Chondrocyte (in vitro differentiated cells): Measurements from ENCODE around the gene PPP1R37. TPM values are rescaled to one million over a fixed set of nuclear protein-coding genes. Genes with fewer than 3 reads are reported as not detected.
"Not testable (repeated sequence)": the region's sequence is repeated elsewhere in the genome, so short reads cannot be mapped to it uniquely, and the experiment has no call there.

ENCODE experiments used
- DNase-seq: peaks from one replicate; pipeline ENCODE4 v3.0.0; 2021; ENCODE audit warnings: mixed read lengths, low spot score
- H3K27ac Mint-ChIP-seq: one replicate; pipeline ENCODE4 v1.8.0; 2021; ENCODE audit warnings: mild to moderate bottlenecking, moderate library complexity, mixed read lengths; ENCODE audit not compliant: unreplicated experiment
- H3K27me3 Mint-ChIP-seq: 2 replicates; pipeline ENCODE4 v1.8.0; 2021; ENCODE audit warnings: low read depth, mixed read lengths
- H3K36me3 Mint-ChIP-seq: 2 replicates; pipeline ENCODE4 v1.8.0; 2021; ENCODE audit warnings: low read depth, mixed read lengths
- H3K4me1 Mint-ChIP-seq: 2 replicates; pipeline ENCODE4 v1.8.0; 2021; ENCODE audit warnings: low read depth, mild to moderate bottlenecking, mixed read lengths
- H3K4me3 Mint-ChIP-seq: one replicate; pipeline ENCODE4 v1.8.0; 2021; ENCODE audit warnings: mild to moderate bottlenecking, moderate library complexity, mixed read lengths; ENCODE audit not compliant: unreplicated experiment
- H3K9me3 Mint-ChIP-seq: 2 replicates; pipeline ENCODE4 v1.8.0; 2021; ENCODE audit warnings: low read depth, mixed read lengths
- CTCF ChIP-seq: fragments of 200-600 bp; sonication (generic); IDR thresholded peaks from 2 replicates; pipeline ENCODE4 v1.5.0; 2021; ENCODE audit warnings: antibody characterized with exemption, mild to moderate bottlenecking, moderate library complexity
- total RNA-seq: library from RNA; stranded (reverse); gene quantifications from 3 replicates; pipeline ENCODE4 v1.2.1, GENCODE V29; 2021

PPP1R37 gene
- total RNA-seq, 1 donor from 2014 or later, result 30.2 TPM

GRCh38 chr19:45117671-45118070 lies 24.7 kb downstream of the PPP1R37 start:
- H3K27me3 Mint-ChIP-seq, result no peaks in the 10 kb centered on the region
- no peaks in the 10 kb centered on the region for H3K36me3 Mint-ChIP-seq
- no peak overlapping the region for H3K27ac Mint-ChIP-seq
- TF ChIP-seq CTCF, result no peak
- H3K4me1 Mint-ChIP-seq, result peaks cover 11% of the 10 kb centered on the region
- no peak overlapping the region for H3K4me3 Mint-ChIP-seq
- no peaks in the 10 kb centered on the region for H3K9me3 Mint-ChIP-seq
- no peak for DNase-seq

DNA sequence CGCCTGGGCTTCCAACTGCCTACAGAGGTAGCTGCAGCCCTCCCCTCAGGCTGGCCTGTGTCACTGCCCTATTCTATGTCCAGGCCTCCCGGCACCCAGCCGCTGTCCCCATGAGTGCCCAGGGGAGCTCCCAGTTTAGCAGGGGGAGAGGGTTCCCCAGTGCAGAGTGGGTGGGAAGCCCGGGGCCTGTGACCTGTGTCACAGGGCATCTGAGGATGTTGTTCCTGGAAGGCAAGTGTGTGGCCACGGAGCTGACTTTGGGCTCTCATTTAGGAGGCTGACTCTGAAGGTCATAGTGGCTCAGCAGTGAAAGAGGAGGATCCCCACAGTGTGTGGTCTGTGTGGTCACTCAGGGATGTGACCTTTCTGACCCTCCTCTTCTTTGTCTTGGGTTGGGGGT lies 25.1 kb downstream of the PPP1R37 start:
- no peak for TF ChIP-seq CTCF
- DNase-seq, result no peak
- no peak overlapping the region for H3K4me3 Mint-ChIP-seq
- H3K27me3 Mint-ChIP-seq, result no peaks in the 10 kb centered on the region
- H3K9me3 Mint-ChIP-seq, result no peaks in the 10 kb centered on the region
- H3K36me3 Mint-ChIP-seq, result no peaks in the 10 kb centered on the region
- H3K4me1 Mint-ChIP-seq, result peaks cover 11% of the 10 kb centered on the region
- no peak overlapping the region for H3K27ac Mint-ChIP-seq

DNA sequence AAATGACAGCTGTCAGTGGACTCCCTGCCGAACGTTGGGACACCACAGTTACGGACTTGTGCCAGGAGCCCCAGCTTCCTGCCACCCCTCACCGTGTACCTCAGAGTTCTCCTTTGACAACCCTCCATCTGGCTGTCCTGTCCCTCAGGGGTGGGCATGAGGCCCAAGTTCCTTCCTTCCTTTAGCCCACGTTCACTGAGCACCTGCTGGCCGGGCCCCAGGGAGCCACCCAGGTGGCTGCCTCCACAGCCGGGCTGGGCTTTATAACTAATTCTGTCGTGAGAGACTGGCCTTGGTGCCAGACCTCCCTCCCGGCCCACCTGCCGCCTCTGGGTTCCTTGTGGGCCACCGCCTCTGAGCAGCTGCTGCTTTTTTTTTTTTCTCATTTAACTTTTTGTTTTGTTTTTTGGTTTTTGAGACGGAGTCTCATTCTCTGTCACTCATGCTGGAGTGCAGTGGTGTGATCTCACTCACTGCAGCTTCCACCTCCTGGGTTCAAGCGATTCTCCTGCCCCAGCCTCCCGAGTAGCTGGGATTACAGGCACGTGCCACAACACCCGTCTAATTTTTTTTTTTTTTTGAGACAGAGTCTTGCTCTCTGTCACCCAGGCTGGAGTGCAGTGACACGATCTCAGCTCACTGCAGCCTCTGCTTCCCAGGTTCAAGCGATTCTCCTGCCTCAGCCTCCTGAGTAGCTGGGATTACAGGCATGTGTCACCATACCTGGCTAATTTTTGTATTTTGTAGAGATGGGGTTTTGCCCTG lies 25.8 kb downstream of the PPP1R37 start:
- H3K9me3 Mint-ChIP-seq, DNase-seq, H3K27me3 Mint-ChIP-seq, H3K27ac Mint-ChIP-seq, H3K4me3 Mint-ChIP-seq, H3K36me3 Mint-ChIP-seq: not testable (repeated sequence)
- H3K4me1 Mint-ChIP-seq, result peaks cover 11% of the 10 kb centered on the region

DNA sequence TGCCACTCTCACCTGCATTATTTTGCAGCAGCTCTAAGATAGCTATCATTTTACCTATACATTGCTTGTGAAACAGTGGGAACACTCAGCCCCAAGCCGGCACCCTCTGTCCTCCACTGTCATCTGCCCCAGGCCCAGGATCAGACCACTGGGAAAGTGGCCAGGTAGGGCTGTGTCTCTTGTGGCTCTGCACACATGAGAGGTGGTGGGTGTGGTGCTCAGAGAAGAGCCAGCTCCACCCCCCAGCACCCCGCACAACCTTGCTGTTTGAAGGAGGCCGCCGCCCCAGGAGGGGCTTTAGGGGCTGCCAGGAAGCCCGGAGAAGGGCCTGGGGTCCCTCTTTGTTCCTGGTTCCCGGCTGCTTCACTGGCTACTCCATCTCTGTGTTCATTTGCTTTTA lies 26.6 kb downstream of the PPP1R37 start:
- Mint-ChIP-seq H3K4me3 (no peak overlapping the region), H3K27me3 (no peaks in the 10 kb centered on the region), H3K27ac (no peak overlapping the region), H3K36me3 (no peaks in the 10 kb centered on the region), H3K4me1 (peaks cover 14% of the 10 kb centered on the region), H3K9me3 (no peaks in the 10 kb centered on the region)
- TF ChIP-seq CTCF, result no peak
- no peak for DNase-seq

DNA sequence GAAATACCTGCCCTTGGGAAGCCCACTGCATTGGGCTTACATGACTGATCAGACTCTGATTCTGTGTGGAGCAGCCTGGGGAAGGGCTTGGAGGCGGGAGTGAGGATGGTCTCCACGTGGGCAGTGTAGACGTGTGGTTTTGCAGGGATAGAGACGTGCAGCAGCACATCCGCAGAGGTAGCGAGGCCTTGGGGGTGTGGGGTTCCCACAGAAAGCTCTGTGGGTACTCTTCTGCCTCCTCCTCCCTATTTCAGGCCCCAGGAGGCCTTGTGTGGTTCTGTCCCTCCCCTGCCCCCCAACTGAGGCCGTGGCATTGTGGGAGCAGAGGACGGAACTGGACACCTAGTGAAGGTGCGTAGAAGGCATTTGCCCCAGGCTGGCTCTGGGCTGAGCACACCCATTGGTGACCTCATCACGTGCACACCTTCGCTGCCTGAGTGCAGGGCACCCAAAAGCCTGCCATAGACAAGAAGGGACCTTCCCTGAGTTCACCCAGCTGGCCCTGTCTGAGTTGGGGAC lies 28.9 kb downstream of the PPP1R37 start:
- Mint-ChIP-seq H3K27me3 (no peaks in the 10 kb centered on the region), H3K36me3 (no peaks in the 10 kb centered on the region), H3K9me3 (no peaks in the 10 kb centered on the region), H3K27ac (no peak overlapping the region), H3K4me3 (no peak overlapping the region), H3K4me1 (peaks cover 11% of the 10 kb centered on the region)
- no peak for DNase-seq
- no peak for TF ChIP-seq CTCF

GRCh38 chr19:45122832-45123231 lies 29.9 kb downstream of the PPP1R37 start:
- H3K4me1 Mint-ChIP-seq, result peaks cover 7% of the 10 kb centered on the region
- DNase-seq, result no peak
- no peak overlapping the region for H3K4me3 Mint-ChIP-seq
- no peak overlapping the region for H3K27ac Mint-ChIP-seq
- no peaks in the 10 kb centered on the region for H3K9me3 Mint-ChIP-seq
- H3K36me3 Mint-ChIP-seq, result no peaks in the 10 kb centered on the region
- no peaks in the 10 kb centered on the region for H3K27me3 Mint-ChIP-seq
- TF ChIP-seq CTCF, result no peak
